Gastroesophageal sphincter (tissue), 3 donors: ENCODE data around the gene HOXA7.

Experiments used
- EP300 ChIP-seq: sonication (generic); formaldehyde crosslinking; IDR thresholded peaks from one replicate; pipeline ENCODE4 v1.6.1; 2017; ENCODE audit warnings: antibody characterized with exemption, mild to moderate bottlenecking
- POLR2A ChIP-seq, 2 donors: fragments of 450-650 bp; IDR thresholded peaks; one replicate each; pipeline ENCODE4 v1.6.1; 2017; ENCODE audit warnings: antibody characterized with exemption in 2 of 2, mild to moderate bottlenecking in 2 of 2, moderate library complexity in 1 of 2
- POLR2AphosphoS5 ChIP-seq: sonication (generic); formaldehyde crosslinking; IDR thresholded peaks from one replicate; pipeline ENCODE4 v1.6.1; 2017; ENCODE audit warnings: antibody characterized with exemption
- TF ChIP-seq, protein P1 (sequence below), 4 experiments: fragments of 200-600 bp in 2 of 4; fragments of 450-650 bp in 2 of 4; sonication (generic) in 1 of 4; IDR thresholded peaks; one replicate each; pipeline ENCODE4 v1.5.1; 2017 to 2019; ENCODE audit warnings: antibody characterized with exemption in 4 of 4, mild to moderate bottlenecking in 2 of 4, moderate library complexity in 2 of 4

DNA sequence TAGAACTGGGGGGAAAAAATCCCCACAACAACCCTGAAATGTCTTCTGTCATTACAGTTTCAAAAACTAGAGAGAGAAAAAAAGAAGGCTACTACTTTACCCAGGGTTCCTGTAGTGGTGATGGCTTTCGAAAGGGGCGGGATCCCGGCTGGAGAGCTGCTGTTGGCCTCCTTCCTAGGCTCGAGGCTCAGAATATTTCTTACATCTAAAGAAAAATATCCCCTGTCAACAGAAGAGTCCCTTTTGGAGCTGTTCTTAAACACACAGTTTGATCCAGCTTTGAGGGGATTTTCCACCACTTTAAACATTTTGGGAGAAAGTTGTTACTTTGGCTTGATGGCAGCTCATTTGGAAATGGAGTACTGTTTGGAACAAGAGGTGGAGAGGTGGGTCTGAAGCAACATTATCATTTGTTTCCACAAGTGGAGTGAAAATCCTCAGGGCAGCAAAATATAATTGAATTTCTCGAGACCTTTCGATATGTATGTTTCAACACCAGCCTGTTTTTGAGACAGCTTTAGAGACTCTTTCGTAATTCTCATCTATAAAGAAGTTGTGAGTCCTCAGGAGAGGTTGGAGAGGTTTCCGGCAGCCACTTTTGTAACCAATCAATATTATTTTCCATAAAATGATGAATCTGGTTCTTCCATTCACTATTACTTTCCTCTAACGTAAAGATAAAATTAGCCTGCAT is 38.4 kb upstream of the HOXA7 start:
- TF ChIP-seq, protein P1, sequence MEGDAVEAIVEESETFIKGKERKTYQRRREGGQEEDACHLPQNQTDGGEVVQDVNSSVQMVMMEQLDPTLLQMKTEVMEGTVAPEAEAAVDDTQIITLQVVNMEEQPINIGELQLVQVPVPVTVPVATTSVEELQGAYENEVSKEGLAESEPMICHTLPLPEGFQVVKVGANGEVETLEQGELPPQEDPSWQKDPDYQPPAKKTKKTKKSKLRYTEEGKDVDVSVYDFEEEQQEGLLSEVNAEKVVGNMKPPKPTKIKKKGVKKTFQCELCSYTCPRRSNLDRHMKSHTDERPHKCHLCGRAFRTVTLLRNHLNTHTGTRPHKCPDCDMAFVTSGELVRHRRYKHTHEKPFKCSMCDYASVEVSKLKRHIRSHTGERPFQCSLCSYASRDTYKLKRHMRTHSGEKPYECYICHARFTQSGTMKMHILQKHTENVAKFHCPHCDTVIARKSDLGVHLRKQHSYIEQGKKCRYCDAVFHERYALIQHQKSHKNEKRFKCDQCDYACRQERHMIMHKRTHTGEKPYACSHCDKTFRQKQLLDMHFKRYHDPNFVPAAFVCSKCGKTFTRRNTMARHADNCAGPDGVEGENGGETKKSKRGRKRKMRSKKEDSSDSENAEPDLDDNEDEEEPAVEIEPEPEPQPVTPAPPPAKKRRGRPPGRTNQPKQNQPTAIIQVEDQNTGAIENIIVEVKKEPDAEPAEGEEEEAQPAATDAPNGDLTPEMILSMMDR (IDR thresholded peaks at IDR 0.05) = no peak
- TF ChIP-seq POLR2A (IDR thresholded peaks at IDR 0.05) = no peak
- no peak for TF ChIP-seq POLR2AphosphoS5
- TF ChIP-seq EP300 = no peak
